Cardiac septum (tissue), 1 donor: ENCODE data around the gene SLC17A8. TPM values are rescaled to one million over a fixed set of nuclear protein-coding genes. Genes with fewer than 3 reads are reported as not detected.
"Not testable (repeated sequence)": the region's sequence is repeated elsewhere in the genome, so short reads cannot be mapped to it uniquely, and the experiment has no call there.

Experiments
- DNase-seq: peaks from one replicate; pipeline ENCODE4 v3.0.0-alpha.2; 2020; ENCODE audit warnings: low spot score
- intact Hi-C: fragments of 100-400 bp; cut with DNase I; formaldehyde crosslinking; loops from one replicate; pipeline ENCODE4 v1.14.0; 2022
- total RNA-seq: library from RNA; stranded (reverse); fragmentation: NEBNext Ultra II Directional; extraction: Animal tissue kit (Norgen Biotek cat#: 25700); gene quantifications from one replicate; pipeline ENCODE4 v1.2.1, GENCODE V29; 2021
- donor health status: DM: no; HTN: no; CAD: no.

The SLC17A8 gene
- total RNA-seq, 1 donor from 2014 or later = not detected

DNA sequence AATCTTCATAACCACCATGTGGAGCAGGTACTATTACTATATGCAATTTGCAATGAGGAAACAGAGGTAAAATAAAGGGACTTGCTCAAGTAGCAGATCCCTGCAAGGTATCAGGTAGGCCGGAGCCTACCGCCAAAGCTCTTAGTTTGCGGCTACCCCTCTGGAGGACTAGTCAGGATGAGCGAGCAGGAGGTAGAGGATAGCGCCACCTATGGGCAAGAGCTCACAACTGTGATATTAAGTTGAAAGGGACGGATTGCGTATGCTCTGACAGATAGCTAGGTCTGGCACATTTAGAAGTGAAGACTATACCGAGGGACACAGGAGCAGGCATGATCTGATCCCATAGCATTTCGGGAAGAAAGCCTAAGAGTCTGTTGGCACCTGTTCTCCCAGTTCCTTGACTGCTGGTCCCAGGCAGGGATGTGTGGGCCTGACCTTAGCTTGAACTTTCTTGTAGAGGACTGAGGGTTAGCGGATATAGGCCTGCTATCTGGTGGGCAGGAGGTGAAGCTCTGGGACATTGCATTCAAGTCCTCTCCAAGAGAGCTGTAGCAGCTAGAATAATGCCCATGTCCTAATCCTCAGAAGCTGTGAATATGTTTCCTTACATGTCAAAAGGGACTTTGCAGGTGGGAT lies 48.0 kb downstream of the SLC17A8 start:
- intact Hi-C loops = no loop called here
- no peak for DNase-seq

- intact Hi-C loops = no loop called here
- DNase-seq = no peak
These were observed 56.1 kb downstream of the SLC17A8 start for GRCh38 chr12:100413001-100413400.

DNA sequence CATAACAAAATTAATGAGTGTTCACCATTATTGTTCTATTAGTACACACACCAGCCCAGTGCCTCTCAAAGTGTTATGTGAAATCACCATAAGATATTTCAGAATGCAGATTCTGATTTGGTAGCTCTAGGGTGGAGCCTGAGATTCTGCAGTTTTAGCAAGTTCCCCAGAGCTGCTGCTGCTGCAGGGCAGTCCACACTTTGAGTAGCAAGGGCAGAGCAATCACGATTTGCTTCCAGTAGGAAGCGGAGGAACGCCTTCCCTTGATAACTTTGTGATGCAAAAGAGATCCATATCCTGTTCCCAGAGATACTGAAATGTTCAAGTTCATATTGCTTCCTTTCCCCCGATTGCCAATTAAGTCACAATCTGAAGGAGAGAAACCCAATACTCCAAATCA lies 57.9 kb downstream of the SLC17A8 start:
- no peak for DNase-seq
- intact Hi-C loops = no loop called here

- intact Hi-C loops = no loop called here
- DNase-seq = no peak
These were observed 65.8 kb downstream of the SLC17A8 start for GRCh38 chr12:100422646-100423045.

- intact Hi-C loops = no loop called here
- DNase-seq = no peak
These were observed 69.3 kb downstream of the SLC17A8 start for GRCh38 chr12:100426145-100426544.

GRCh38 chr12:100427078-100427477 lies 70.2 kb downstream of the SLC17A8 start:
- intact Hi-C loops = no loop called here
- DNase-seq = no peak

- intact Hi-C loops, DNase-seq: not testable (repeated sequence)
These were observed 73.4 kb downstream of the SLC17A8 start for GRCh38 chr12:100430251-100430650.

- DNase-seq = no peak
- intact Hi-C loops = no loop called here
These were observed 76.8 kb downstream of the SLC17A8 start for GRCh38 chr12:100433701-100434100.

GRCh38 chr12:100434177-100434576 lies 77.3 kb downstream of the SLC17A8 start:
- DNase-seq = no peak
- intact Hi-C loops = no loop called here

- DNase-seq = no peak
- intact Hi-C loops = no loop called here
These were observed 79.1 kb downstream of the SLC17A8 start for GRCh38 chr12:100435957-100436356.

DNA sequence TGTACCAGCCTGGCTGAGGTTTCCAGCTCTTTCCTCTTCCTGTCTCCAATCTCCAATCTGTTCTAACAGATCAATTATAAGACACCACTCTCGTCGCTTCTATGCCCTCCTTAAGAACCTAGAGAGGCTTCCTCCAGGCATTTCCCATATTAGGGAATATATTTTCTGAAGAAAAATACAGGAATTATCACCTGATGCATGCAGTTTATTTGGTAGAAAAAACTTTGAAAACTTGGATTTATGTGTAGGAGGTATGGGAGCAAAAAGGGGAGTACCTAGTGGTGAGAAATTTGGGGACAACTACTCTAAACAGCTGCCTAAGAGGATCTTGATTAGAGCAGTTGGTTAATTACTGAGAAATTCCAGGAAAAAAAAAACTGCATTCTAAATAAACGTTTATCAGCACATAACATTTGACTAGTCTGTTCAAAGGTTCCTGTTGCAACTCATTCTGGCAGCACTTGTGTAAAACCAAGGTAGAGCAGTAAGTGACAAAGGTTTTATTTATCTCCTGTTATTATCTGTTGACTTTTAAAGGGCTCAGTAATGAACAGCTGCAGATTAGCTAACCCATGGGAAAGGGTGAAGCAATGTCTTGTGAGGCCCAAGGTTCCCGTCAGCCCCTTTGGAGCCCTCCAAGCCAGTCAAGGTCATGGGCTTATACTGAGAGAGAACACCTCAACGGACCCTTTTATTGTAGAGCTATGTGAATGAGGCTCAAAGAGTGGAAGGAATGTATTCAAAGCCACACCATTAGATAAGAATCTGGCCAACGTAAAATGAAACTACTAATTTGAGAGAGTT lies 80.4 kb downstream of the SLC17A8 start:
- no peak for DNase-seq

DNA sequence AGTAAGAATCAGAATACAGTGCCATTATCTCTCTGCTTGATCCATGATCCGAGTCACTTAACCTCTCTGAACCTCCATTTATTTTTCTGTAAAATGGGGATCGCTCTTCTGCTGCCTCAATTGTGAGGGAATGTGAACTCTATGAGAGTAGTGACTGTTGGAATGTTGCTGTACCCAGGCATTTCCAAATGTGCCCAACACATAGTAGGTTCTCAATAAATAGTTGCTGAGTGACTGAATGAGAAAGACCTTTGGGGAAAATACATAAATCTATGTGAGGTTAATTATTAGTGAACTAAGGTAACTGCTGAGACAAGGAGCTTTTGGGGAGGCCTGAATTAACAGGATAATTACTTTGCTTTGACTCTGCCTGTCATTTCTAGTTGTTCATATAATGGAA lies 82.9 kb downstream of the SLC17A8 start:
- intact Hi-C loops = no loop called here
- DNase-seq = no peak

More for the DNA sequence above, 80.4 kb downstream of the SLC17A8 start:
- intact Hi-C loops = no loop called here

DNA sequence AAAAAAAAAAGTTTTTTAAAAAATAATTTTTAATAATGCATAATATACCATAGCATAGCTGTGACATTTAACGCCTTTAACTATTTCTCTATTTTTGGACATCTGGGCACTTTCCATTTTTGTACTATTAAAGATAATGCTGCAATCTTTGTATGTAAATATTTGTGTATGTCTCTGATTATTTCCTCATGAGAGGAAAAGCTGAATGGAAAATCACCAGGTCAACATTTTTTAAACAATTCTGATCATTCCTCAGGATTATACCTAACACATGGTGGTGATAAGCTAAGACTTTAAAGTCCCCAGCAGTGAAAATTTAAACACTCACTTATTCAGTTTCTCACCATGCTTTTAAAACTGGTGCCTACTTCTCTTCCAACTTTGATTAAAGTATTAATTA lies 85.5 kb downstream of the SLC17A8 start:
- no peak for DNase-seq
- intact Hi-C loops = no loop called here

DNA sequence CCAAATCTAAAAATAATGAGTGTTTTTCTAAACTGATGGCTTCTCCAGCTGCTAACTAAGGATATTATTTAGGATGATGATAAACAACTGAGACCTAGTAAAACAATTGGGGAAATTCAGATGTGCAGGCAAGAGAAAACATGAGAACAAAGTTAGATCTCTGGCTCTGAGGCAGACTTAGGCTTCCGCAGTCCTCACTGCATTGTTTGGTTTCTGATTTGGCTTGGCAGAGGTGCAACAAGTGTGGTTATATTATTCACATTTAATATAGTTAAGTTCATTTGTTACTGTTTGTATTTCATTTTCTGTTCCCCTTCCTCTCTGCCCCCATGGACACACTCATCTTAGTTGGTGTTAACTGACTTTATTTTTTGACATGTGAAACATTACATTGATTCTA lies 86.6 kb downstream of the SLC17A8 start:
- intact Hi-C loops = no loop called here

GRCh38 chr12:100445081-100445481 lies 88.2 kb downstream of the SLC17A8 start:
- no peak for DNase-seq
- intact Hi-C loops = no loop called here

More for the DNA sequence above, 86.6 kb downstream of the SLC17A8 start:
- no peak for DNase-seq

DNA sequence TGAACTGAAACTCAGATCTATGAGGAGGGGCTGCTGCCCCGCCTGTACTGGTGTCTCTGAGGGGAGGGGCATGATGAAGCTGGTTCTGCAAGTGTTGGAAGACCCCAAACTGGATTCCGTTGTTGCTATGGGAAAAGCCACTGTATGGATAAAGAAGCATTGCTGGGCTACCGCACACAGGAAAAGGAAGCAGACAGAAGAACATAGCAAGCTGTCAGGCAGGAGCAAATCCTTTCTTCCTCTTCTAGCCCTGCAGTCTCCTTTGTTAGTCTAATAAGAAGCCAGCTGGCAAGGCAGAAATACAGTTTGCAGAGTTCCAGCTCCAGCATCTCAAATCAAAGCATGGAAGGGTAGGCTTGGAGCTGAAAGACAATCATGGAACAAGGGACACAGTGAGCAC lies 90.5 kb downstream of the SLC17A8 start:
- no peak for DNase-seq
- intact Hi-C loops = no loop called here

DNA sequence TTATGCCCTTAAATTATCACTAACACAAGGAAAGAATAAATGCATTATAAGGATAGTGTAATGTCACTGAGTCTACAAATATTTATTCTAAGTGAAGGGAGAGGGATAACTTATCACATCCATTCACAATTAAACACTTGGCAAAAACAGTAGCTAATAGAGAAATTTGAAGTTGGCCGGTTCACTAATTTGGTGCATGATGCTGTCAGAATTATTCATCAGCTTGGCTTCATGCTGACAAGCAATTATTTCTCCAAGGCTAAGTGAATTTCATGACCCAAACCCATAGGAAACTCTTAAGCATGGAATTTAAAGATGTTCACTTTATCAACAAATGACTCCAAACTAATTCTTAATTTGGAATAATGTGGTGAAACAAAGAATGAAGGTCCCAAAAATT lies 91.8 kb downstream of the SLC17A8 start:
- DNase-seq = no peak
- intact Hi-C loops = no loop called here

GRCh38 chr12:100450735-100451134 lies 93.9 kb downstream of the SLC17A8 start:
- DNase-seq = no peak
- intact Hi-C loops = no loop called here

GRCh38 chr12:100453951-100454350 lies 97.1 kb downstream of the SLC17A8 start:
- intact Hi-C loops = no loop called here
- DNase-seq = no peak

GRCh38 chr12:100455896-100456295 lies 99.0 kb downstream of the SLC17A8 start:
- intact Hi-C loops = no loop called here
- DNase-seq = no peak

- DNase-seq = no peak
- intact Hi-C loops = no loop called here
These were observed 101.3 kb downstream of the SLC17A8 start for GRCh38 chr12:100458191-100458590.
